Trophoblast cell (in vitro differentiated cells and primary cell): ENCODE measurements around the gene ZFAND3.

ENCODE experiments used
- DNase-seq, 2 donors: peaks; one replicate each; pipeline ENCODE4 v3.0.0-alpha.2; 2016
- H2AFZ ChIP-seq: 2 replicates; pipeline ENCODE4 v1.6.1; 2013; ENCODE audit warnings: low read length, moderate library complexity, mild to moderate bottlenecking; ENCODE audit not compliant: insufficient read depth, poor library complexity
- H2AK5ac ChIP-seq: 2 replicates; pipeline ENCODE4 v1.6.1; 2013; ENCODE audit warnings: mild to moderate bottlenecking, low read length
- H2BK120ac ChIP-seq: 2 replicates; pipeline ENCODE4 v1.6.1; 2013; ENCODE audit warnings: low read length, mild to moderate bottlenecking, moderate library complexity; ENCODE audit not compliant: insufficient read depth, poor library complexity
- H2BK12ac ChIP-seq: 2 replicates; pipeline ENCODE4 v1.6.1; 2013; ENCODE audit warnings: mild to moderate bottlenecking, low read length, moderate library complexity
- H2BK5ac ChIP-seq: 2 replicates; pipeline ENCODE4 v1.6.1; 2013; ENCODE audit warnings: low read length, low read depth, moderate library complexity, mild to moderate bottlenecking; ENCODE audit not compliant: poor library complexity
- H3K14ac ChIP-seq: 2 replicates; pipeline ENCODE4 v1.6.1; 2013; ENCODE audit warnings: mild to moderate bottlenecking, low read length
- H3K18ac ChIP-seq: 2 replicates; pipeline ENCODE4 v1.6.1; 2013; ENCODE audit warnings: mild to moderate bottlenecking, low read length
- H3K23ac ChIP-seq: 2 replicates; pipeline ENCODE4 v1.6.1; 2013; ENCODE audit warnings: low read length
- H3K27ac ChIP-seq: 2 replicates; pipeline ENCODE4 v1.5.1; 2013; ENCODE audit warnings: low read depth, mild to moderate bottlenecking, inconsistent platforms, low read length, moderate library complexity
- H3K27me3 ChIP-seq: 2 replicates; pipeline ENCODE4 v1.6.1; 2013; ENCODE audit warnings: inconsistent platforms, mild to moderate bottlenecking, low read length, moderate library complexity; ENCODE audit not compliant: insufficient read depth
- H3K36me3 ChIP-seq, 2 experiments: 1 replicate in 1 of 2; 2 replicates in 1 of 2; pipeline ENCODE4 v1.6.1; 2013; ENCODE audit warnings: low read length in 2 of 2, mild to moderate bottlenecking in 2 of 2, moderate library complexity in 1 of 2; ENCODE audit not compliant: insufficient read depth in 2 of 2, control insufficient read depth in 1 of 2
- H3K4ac ChIP-seq: 2 replicates; pipeline ENCODE4 v1.6.1; 2013; ENCODE audit warnings: low read depth, mild to moderate bottlenecking, low read length, moderate library complexity
- H3K4me1 ChIP-seq, 2 experiments: 1 replicate in 1 of 2; 2 replicates in 1 of 2; pipeline ENCODE4 v1.6.1; 2013; ENCODE audit warnings: low read length in 2 of 2, mild to moderate bottlenecking in 2 of 2, moderate library complexity in 1 of 2; ENCODE audit not compliant: insufficient read depth in 2 of 2, control insufficient read depth in 1 of 2
- H3K4me2 ChIP-seq: 2 replicates; pipeline ENCODE4 v1.6.1; 2013; ENCODE audit warnings: inconsistent platforms, mild to moderate bottlenecking, low read length, moderate library complexity
- H3K4me3 ChIP-seq: 2 replicates; pipeline ENCODE4 v1.5.1; 2013; ENCODE audit warnings: mild to moderate bottlenecking, low read depth, low read length, inconsistent platforms
- H3K79me1 ChIP-seq: one replicate; pipeline ENCODE4 v1.6.1; 2013; ENCODE audit warnings: low read length
- H3K79me2 ChIP-seq: 2 replicates; pipeline ENCODE4 v1.6.1; 2013; ENCODE audit warnings: low read length, mild to moderate bottlenecking; ENCODE audit not compliant: control insufficient read depth, insufficient read depth, poor library complexity
- H3K9ac ChIP-seq: 2 replicates; pipeline ENCODE4 v1.6.1; 2013; ENCODE audit warnings: mild to moderate bottlenecking, low read length
- H3K9me3 ChIP-seq: 2 replicates; pipeline ENCODE4 v1.6.1; 2013; ENCODE audit warnings: low read depth, mild to moderate bottlenecking, control low read depth, inconsistent platforms, low read length; ENCODE audit not compliant: insufficient read depth
- H4K12ac ChIP-seq: 2 replicates; pipeline ENCODE4 v1.6.1; 2013; ENCODE audit warnings: low read depth, mild to moderate bottlenecking, low read length, moderate library complexity
- H4K8ac ChIP-seq: 2 replicates; pipeline ENCODE4 v1.6.1; 2013; ENCODE audit warnings: low read depth, mild to moderate bottlenecking, low read length, moderate library complexity
- H4K91ac ChIP-seq: one replicate; pipeline ENCODE4 v1.6.1; 2013; ENCODE audit warnings: low read depth, mild to moderate bottlenecking, low read length, moderate library complexity
- WGBS: extraction: QIAGEN DNeasy Blood & Tissue Kit; methylation state at CpG from one replicate; pipeline ENCODE4 v1.1.7; 2013; ENCODE audit warnings: missing lambda C conversion rate; ENCODE audit not compliant: insufficient read length, insufficient coverage; ENCODE audit errors: extremely low coverage; 5-methylcytosine and 5-hydroxymethylcytosine counted together

Gene ZFAND3

DNA sequence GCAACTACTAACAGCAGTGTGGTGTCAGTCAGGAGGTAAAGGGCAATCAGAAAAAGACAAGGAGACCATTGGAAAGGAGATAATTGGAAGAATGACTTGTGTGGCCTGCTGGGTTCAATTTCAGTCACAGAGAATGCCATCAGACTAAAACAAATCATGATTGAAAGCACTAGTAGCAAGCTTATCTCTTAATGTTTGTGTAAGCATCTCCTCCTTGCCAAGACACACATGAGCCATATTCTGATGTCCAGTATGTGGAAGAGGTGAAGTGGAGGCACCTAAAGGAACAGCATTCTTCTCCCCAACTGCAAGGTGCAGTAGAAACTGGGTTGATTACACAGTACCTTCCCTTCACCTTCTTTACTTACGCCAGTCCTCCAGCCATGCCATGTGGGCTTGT is 287.5 kb downstream of the ZFAND3 start:
- Histone ChIP-seq H3K14ac (no peak overlapping the region), H4K12ac (no peak overlapping the region)
- WGBS: no CpG with 5 or more reads among the region's 1 CpG

GRCh38 chr6:38110481-38110971 is 291.0 kb downstream of the ZFAND3 start:
- H4K12ac ChIP-seq: no peak overlapping the region
- no peak overlapping the region for H2BK120ac ChIP-seq
- no peak overlapping the region for H3K4ac ChIP-seq
- H3K79me1 ChIP-seq: no peaks in the 10 kb centered on the region
- no peak overlapping the region for H2AFZ ChIP-seq
- no peak overlapping the region for H4K8ac ChIP-seq
- WGBS: no CpG with 5 or more reads among the region's 8 CpGs
- no peak overlapping the region for H3K9ac ChIP-seq
- no peak overlapping the region for H3K4me3 ChIP-seq
- no peak overlapping the region for H4K91ac ChIP-seq
- no peak overlapping the region for H3K4me2 ChIP-seq
- H2BK5ac ChIP-seq: no peak overlapping the region
- H3K4me1 ChIP-seq: peaks cover 0 to 2% of the 10 kb centered on the region in 2 experiments
- peaks cover 0 to 3% of the 10 kb centered on the region in 2 experiments for H3K36me3 ChIP-seq
- H3K14ac ChIP-seq: no peak overlapping the region
- H3K18ac ChIP-seq: no peak overlapping the region
- no peak overlapping the region for H2AK5ac ChIP-seq
- H3K79me2 ChIP-seq: no peaks in the 10 kb centered on the region
- H3K27ac ChIP-seq: no peak overlapping the region
- H3K9me3 ChIP-seq: no peaks in the 10 kb centered on the region
- peak in 1 of 2 donors; percentile 46 for DNase-seq
- no peaks in the 10 kb centered on the region for H3K27me3 ChIP-seq
- no peak overlapping the region for H3K23ac ChIP-seq
- H2BK12ac ChIP-seq: no peak overlapping the region

More for the DNA sequence above, 287.5 kb downstream of the ZFAND3 start:
- no peak overlapping the region for H3K4me2 ChIP-seq
- peaks cover 2 to 5% of the 10 kb centered on the region in 2 experiments for H3K4me1 ChIP-seq
- no peak for DNase-seq
- no peaks in the 10 kb centered on the region for H3K79me1 ChIP-seq
- H4K91ac ChIP-seq: no peak overlapping the region
- no peak overlapping the region for H3K27ac ChIP-seq
- H3K23ac ChIP-seq: no peak overlapping the region
- no peak overlapping the region for H3K4me3 ChIP-seq
- H3K18ac ChIP-seq: no peak overlapping the region
- no peak overlapping the region for H2BK5ac ChIP-seq
- no peaks in the 10 kb centered on the region for H3K9me3 ChIP-seq
- H3K79me2 ChIP-seq: no peaks in the 10 kb centered on the region
- H3K36me3 ChIP-seq: peaks cover 0 to 3% of the 10 kb centered on the region in 2 experiments
- H3K9ac ChIP-seq: no peak overlapping the region
- H3K4ac ChIP-seq: no peak overlapping the region
- no peak overlapping the region for H2AFZ ChIP-seq
- H2BK120ac ChIP-seq: no peak overlapping the region
- H3K27me3 ChIP-seq: no peaks in the 10 kb centered on the region
- H2AK5ac ChIP-seq: no peak overlapping the region
- H2BK12ac ChIP-seq: no peak overlapping the region
- H4K8ac ChIP-seq: no peak overlapping the region

- Histone ChIP-seq H3K9me3 (no peaks in the 10 kb centered on the region), H2BK5ac (no peak overlapping the region), H4K8ac (no peak overlapping the region), H2AK5ac (no peak overlapping the region), H3K4me2 (no peak overlapping the region), H4K12ac (no peak overlapping the region), H2AFZ (no peak overlapping the region), H2BK120ac (no peak overlapping the region), H3K4ac (no peak overlapping the region), H4K91ac (no peak overlapping the region), H3K79me1 (no peaks in the 10 kb centered on the region), H3K4me1 (peaks cover 0 to 2% of the 10 kb centered on the region in 2 experiments), H3K27me3 (no peaks in the 10 kb centered on the region), H3K23ac (no peak overlapping the region), H3K18ac (no peak overlapping the region), H3K79me2 (no peaks in the 10 kb centered on the region), H3K4me3 (no peak overlapping the region), H3K14ac (no peak overlapping the region), H3K27ac (no peak overlapping the region), H3K36me3 (peaks cover 2 to 8% of the 10 kb centered on the region in 2 experiments), H2BK12ac (no peak overlapping the region), H3K9ac (no peak overlapping the region)
- WGBS: no CpG with 5 or more reads among the region's 5 CpGs
- DNase-seq: no peak
Observed at GRCh38 chr6:38112181-38112580, 292.7 kb downstream of the ZFAND3 start.

- Histone ChIP-seq H3K4ac (no peak overlapping the region), H3K18ac (no peak overlapping the region), H3K9ac (no peak overlapping the region), H3K9me3 (no peaks in the 10 kb centered on the region), H3K79me1 (no peaks in the 10 kb centered on the region), H2BK5ac (no peak overlapping the region), H2AK5ac (no peak overlapping the region), H3K79me2 (no peaks in the 10 kb centered on the region), H3K4me1 (peaks cover 0 to 2% of the 10 kb centered on the region in 2 experiments), H3K4me2 (no peak overlapping the region), H4K12ac (no peak overlapping the region), H3K14ac (no peak overlapping the region), H3K36me3 (peaks cover 2 to 8% of the 10 kb centered on the region in 2 experiments), H2AFZ (no peak overlapping the region), H3K4me3 (no peak overlapping the region), H3K27me3 (no peaks in the 10 kb centered on the region), H4K8ac (no peak overlapping the region), H3K27ac (no peak overlapping the region), H4K91ac (no peak overlapping the region), H2BK120ac (no peak overlapping the region), H3K23ac (no peak overlapping the region), H2BK12ac (no peak overlapping the region)
- DNase-seq: no peak
- WGBS: no CpG with 5 or more reads among the region's 4 CpGs
Observed at GRCh38 chr6:38113825-38114576, 294.5 kb downstream of the ZFAND3 start.
